ENCODE data around the gene HIVEP1.

- TF ChIP-seq FOXJ3 (CRISPR knock-in tag; IDR thresholded peaks at IDR 0.05) (no peak), CTCF (IDR thresholded peaks at IDR 0.05) (no peak), SIN3A (IDR thresholded peaks at IDR 0.05; ENCODE audit: borderline replicate concordance, low read depth, low read length) (no peak), SMC3 (IDR thresholded peaks at IDR 0.05; ENCODE audit: low read depth, low read length) (no peak), YY1 (IDR thresholded peaks at IDR 0.05; ENCODE audit: low read depth) (no peak), REST (IDR thresholded peaks at IDR 0.05; ENCODE audit: low read depth, low read length) (no peak), EP300 (IDR thresholded peaks at IDR 0.05; ENCODE audit: borderline replicate concordance in 1 of 2, low read depth in 1 of 2, low read length in 1 of 2) (no peak), FOXM1 (IDR thresholded peaks at IDR 0.05; ENCODE audit: low read depth) (no peak), GABPA (IDR thresholded peaks at IDR 0.05; ENCODE audit: low read depth) (no peak), MXI1 (IDR thresholded peaks at IDR 0.05; ENCODE audit: low read depth, low read length) (no peak), POLR2AphosphoS5 (IDR thresholded peaks at IDR 0.05; ENCODE audit: low read depth, low read length) (no peak)
Measured at GRCh38 chr6:12083302-12083701, 71.2 kb downstream of the HIVEP1 start.

Data from SK-N-SH (cell line).